Nephron progenitor cell (in vitro differentiated cells): ENCODE results near the gene SH3D19.
A peak's percentile ranks its signal among the peaks of the same experiment; 100 is the strongest.

Source experiments
- DNase-seq: peaks from one replicate; pipeline ENCODE4 v3.0.0; 2021
- H3K27ac Mint-ChIP-seq: 2 replicates; pipeline ENCODE4 v1.8.0; 2021; ENCODE audit warnings: mild to moderate bottlenecking, moderate library complexity, mixed read lengths
- H3K27me3 Mint-ChIP-seq: 2 replicates; pipeline ENCODE4 v1.8.0; 2021; ENCODE audit warnings: mild to moderate bottlenecking, low read depth, mixed read lengths; ENCODE audit not compliant: poor library complexity
- H3K36me3 Mint-ChIP-seq: 2 replicates; pipeline ENCODE4 v1.8.0; 2021; ENCODE audit warnings: low read depth, mixed read lengths
- H3K4me1 Mint-ChIP-seq: 2 replicates; pipeline ENCODE4 v1.8.0; 2021; ENCODE audit warnings: mixed read lengths
- H3K4me3 Mint-ChIP-seq: 2 replicates; pipeline ENCODE4 v1.8.0; 2021; ENCODE audit warnings: mild to moderate bottlenecking, moderate library complexity, mixed read lengths
- H3K9me3 Mint-ChIP-seq: 2 replicates; pipeline ENCODE4 v1.8.0; 2021; ENCODE audit warnings: mild to moderate bottlenecking, moderate library complexity, mixed read lengths
- TF ChIP-seq, protein P1 (sequence below): fragments of 200-600 bp; sonication (generic); IDR thresholded peaks from 2 replicates; pipeline ENCODE4 v1.5.0; 2021; ENCODE audit warnings: antibody characterized with exemption

The SH3D19 gene

DNA sequence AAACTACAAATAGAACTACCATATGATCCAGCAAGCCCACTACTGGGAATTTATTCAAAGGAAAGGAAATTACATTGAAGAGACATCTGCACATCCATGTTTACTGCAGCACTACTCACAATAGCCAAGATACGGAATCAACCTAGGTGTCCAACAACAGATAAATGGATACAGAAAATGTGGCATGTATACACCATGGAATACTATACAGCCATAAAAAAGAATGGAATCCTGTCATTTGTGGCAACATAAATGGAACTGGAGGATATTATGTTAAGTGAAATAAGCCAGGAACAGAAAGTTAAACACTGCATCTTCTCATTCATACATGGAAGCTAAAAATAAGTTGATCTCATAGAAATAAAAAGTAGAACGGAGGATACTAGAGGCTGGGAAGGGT, 167.9 kb downstream of the SH3D19 start:
- TF ChIP-seq, protein P1, sequence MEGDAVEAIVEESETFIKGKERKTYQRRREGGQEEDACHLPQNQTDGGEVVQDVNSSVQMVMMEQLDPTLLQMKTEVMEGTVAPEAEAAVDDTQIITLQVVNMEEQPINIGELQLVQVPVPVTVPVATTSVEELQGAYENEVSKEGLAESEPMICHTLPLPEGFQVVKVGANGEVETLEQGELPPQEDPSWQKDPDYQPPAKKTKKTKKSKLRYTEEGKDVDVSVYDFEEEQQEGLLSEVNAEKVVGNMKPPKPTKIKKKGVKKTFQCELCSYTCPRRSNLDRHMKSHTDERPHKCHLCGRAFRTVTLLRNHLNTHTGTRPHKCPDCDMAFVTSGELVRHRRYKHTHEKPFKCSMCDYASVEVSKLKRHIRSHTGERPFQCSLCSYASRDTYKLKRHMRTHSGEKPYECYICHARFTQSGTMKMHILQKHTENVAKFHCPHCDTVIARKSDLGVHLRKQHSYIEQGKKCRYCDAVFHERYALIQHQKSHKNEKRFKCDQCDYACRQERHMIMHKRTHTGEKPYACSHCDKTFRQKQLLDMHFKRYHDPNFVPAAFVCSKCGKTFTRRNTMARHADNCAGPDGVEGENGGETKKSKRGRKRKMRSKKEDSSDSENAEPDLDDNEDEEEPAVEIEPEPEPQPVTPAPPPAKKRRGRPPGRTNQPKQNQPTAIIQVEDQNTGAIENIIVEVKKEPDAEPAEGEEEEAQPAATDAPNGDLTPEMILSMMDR = no peak
- H3K27ac Mint-ChIP-seq = no peak overlapping the region

DNA sequence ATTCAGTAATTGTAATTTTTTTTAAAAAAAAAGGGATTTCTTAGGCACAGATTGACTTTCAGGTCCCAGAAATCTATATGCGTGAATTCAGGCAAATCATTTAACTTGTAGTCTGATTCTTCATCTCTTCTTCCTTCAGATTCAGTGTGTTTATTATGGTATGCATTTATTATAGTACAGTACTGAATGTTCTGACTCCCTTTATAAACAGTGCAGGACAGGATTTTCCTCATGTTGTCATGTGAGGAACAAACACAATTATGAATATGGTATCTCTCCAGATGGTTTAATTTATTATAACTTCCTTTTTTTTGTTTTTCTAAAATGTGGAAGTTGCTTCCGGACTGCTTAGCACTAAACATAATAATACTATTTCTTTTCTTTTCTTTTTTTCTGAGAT, 171.8 kb downstream of the SH3D19 start:
- no peaks in the 10 kb centered on the region for H3K27me3 Mint-ChIP-seq
- TF ChIP-seq, protein P1 = no peak
- no peak overlapping the region for H3K4me3 Mint-ChIP-seq
- H3K36me3 Mint-ChIP-seq = peaks cover 50% of the 10 kb centered on the region
- no peak for DNase-seq
- H3K27ac Mint-ChIP-seq = no peak overlapping the region
- peaks cover 5% of the 10 kb centered on the region for H3K9me3 Mint-ChIP-seq
- no peaks in the 10 kb centered on the region for H3K4me1 Mint-ChIP-seq

More for the DNA sequence above, 167.9 kb downstream of the SH3D19 start:
- Mint-ChIP-seq H3K4me1 (no peaks in the 10 kb centered on the region), H3K4me3 (no peak overlapping the region), H3K9me3 (peaks cover 5% of the 10 kb centered on the region), H3K36me3 (peaks cover 63% of the 10 kb centered on the region), H3K27me3 (no peaks in the 10 kb centered on the region)
- no peak for DNase-seq

DNA sequence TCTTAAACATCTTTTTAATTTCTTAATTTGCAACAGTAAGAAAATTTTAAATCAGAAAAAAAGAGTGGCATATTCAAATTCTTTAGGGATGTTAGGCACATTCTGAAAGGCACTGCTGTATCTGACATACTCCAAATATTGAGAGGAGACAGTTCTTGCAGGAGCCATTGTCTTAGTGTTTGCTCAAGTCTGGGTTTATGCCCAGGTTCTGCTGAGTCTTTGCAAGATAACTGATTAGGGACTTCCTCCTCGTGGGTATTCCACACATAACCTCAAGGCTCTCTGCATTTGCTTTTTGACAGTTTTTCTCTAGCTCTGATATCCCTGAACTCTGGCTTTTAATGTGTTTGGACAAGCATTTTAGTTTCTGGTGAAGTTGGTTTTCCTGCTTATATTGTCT, 173.4 kb downstream of the SH3D19 start:
- no peak overlapping the region for H3K27ac Mint-ChIP-seq

DNA sequence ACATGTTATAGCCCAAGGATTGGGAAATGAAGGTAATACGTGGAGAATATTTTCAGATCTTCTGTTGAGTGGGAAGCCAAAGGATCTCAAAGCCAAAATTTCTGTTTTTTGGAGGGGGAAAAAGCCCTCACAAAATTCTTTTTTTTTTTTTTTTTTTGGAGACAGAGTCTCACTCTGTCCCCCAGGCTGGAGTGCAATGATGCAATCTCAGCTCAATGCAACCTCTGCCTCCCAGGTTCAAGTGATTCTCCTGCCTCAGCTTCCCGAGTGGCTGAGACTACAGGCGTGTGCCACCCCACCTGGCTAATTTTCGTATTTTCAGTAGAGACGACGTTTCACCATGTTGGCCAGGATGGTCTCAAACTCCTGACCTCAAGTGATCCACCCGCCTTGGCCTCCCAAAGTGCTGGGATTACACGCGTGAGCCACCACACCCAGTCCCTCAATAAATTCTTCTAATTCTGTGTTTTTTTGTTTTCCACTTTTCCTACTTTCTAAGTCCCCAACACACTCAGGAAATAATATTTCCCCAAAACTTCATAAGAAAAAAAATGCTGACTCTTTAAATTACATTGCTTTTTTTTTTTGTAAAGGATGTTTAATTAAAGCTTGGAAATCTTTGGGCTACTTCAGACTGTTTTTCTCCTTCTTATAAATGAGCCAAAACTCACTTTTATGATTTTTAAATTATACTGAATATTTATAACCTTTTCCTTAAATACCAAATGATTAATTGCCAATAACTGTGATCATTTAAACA, 174.4 kb downstream of the SH3D19 start:
- TF ChIP-seq, protein P1 = no peak
- Mint-ChIP-seq H3K4me3 (no peak overlapping the region), H3K4me1 (no peaks in the 10 kb centered on the region), H3K36me3 (peaks cover 44% of the 10 kb centered on the region), H3K9me3 (no peaks in the 10 kb centered on the region), H3K27ac (peak overlapping the region; percentile 25), H3K27me3 (no peaks in the 10 kb centered on the region)
- no peak for DNase-seq

More for the DNA sequence above, 173.4 kb downstream of the SH3D19 start:
- no peaks in the 10 kb centered on the region for H3K9me3 Mint-ChIP-seq
- no peaks in the 10 kb centered on the region for H3K27me3 Mint-ChIP-seq
- TF ChIP-seq, protein P1 = no peak
- H3K36me3 Mint-ChIP-seq = peaks cover 49% of the 10 kb centered on the region
- no peak overlapping the region for H3K4me3 Mint-ChIP-seq
- no peaks in the 10 kb centered on the region for H3K4me1 Mint-ChIP-seq
- DNase-seq = no peak

DNA sequence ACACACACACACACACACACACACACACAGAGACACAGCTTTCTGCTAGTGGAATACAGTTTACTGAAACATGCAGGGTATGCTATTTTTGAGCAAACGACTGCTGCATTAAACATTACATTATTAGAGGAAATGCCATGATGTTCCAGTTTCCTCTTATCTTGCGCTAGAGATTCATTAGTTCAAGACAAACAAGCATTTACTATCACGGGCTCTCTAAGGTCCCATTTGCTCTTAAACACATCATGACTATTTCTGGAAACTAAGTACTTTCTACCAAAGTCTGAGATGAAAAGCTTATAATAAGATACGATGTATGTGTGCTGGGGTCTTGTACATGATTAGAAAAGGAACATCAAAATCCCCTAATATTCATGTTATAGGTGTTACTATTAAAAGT, 177.1 kb downstream of the SH3D19 start:
- TF ChIP-seq, protein P1 = no peak
- no peak for DNase-seq
- Mint-ChIP-seq H3K9me3 (no peaks in the 10 kb centered on the region), H3K4me1 (no peaks in the 10 kb centered on the region), H3K27me3 (no peaks in the 10 kb centered on the region), H3K27ac (no peak overlapping the region), H3K4me3 (no peak overlapping the region), H3K36me3 (peaks cover 46% of the 10 kb centered on the region)

DNA sequence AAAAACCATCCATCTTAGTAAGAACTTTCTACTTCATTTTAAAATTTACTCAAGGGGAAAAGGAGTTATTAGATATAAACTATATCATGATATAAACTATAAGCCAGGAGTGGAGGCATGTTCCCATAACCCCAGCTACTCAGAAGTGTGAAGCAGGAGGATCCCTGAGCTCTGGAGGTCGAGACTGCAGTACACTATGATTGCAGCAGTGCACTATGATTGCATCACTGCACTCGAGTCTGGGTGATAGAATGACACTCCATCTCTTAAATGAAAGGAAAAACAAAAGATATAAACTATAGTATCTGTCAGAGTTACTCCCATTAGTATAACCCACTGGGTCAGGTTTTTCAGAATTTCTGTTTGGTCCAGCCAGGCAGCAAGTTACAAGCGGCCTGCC, 178.4 kb downstream of the SH3D19 start:
- Mint-ChIP-seq H3K4me3 (no peak overlapping the region), H3K36me3 (peaks cover 59% of the 10 kb centered on the region), H3K9me3 (no peaks in the 10 kb centered on the region), H3K4me1 (no peaks in the 10 kb centered on the region), H3K27ac (peak overlapping the region; percentile 93), H3K27me3 (no peaks in the 10 kb centered on the region)
- DNase-seq = no peak
- TF ChIP-seq, protein P1 = no peak
